RWPE1 (cell line): ENCODE measurements around the gene GAREM1.

Source experiments
- CTCF ChIA-PET: fragments of 350-600 bp; sonication (Branson Sonifier 250); formaldehyde crosslinking; extraction: SDS; loops from one replicate; lab custom pipeline; 2021; lab: Yijun Ruan, JAX
- POLR2A ChIA-PET: fragments of 400-600 bp; formaldehyde crosslinking; extraction: SDS; loops from one replicate; lab custom pipeline; 2020; ENCODE audit warnings: antibody characterized with exemption; ENCODE audit not compliant: low non-redundant PET; lab: Yijun Ruan, JAX
- DNase-seq: peaks from one replicate; pipeline ENCODE4 v3.0.0; 2012; ENCODE audit warnings: low spot score
- H3K27ac ChIP-seq: fragments of 450-650 bp; 2 replicates; pipeline ENCODE4 v1.5.1; 2017
- CTCF ChIP-seq: fragments of 450-650 bp; conservative IDR thresholded peaks from 2 replicates; pipeline ENCODE4 v1.5.1; 2017; ENCODE audit warnings: low read depth, mild to moderate bottlenecking

GAREM1 gene

GRCh38 chr18:32251466-32251865, 219.2 kb downstream of the GAREM1 start:
- no peak for DNase-seq
- TF ChIP-seq CTCF = no peak
- H3K27ac ChIP-seq = no peak overlapping the region
- ChIA-PET CTCF (interaction anchor here (0.6 kb wide), 1 partner anchor 12 kb away, joined by 3 read pairs; no protein-coding TSS in a partner anchor), POLR2A (no interaction called here)

- DNase-seq = no peak
- CTCF ChIA-PET = no interaction called here
- TF ChIP-seq CTCF = no peak
- POLR2A ChIA-PET = no interaction called here
- H3K27ac ChIP-seq = no peak overlapping the region
Observed at GRCh38 chr18:32249147-32249929, 221.3 kb downstream of the GAREM1 start.

DNA sequence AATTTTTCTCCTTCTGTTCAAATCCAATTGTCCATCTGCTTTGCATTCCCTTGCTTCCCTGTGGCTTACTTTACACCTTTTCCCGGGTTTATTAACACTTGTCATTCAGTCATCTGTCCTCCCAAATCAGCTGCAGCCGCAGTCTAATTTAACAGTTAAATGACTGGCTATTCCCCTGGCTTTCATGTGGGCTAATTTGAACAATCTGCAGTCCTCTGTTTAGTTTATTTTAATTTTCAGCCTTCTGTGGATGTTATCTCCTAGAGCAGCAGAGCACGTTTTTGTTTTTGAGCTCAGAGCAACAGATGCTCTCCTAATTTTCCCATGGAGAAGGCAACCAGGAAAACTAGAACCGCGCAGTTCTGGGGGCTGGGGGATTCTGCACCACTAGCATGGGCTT, 225.8 kb downstream of the GAREM1 start:
- POLR2A ChIA-PET = no interaction called here
- TF ChIP-seq CTCF = no peak
- DNase-seq = no peak
- H3K27ac ChIP-seq = no peak overlapping the region
- CTCF ChIA-PET = interaction anchor here (0.6 kb wide), 1 partner anchor 473 kb away, joined by 3 read pairs; no protein-coding TSS in a partner anchor

- TF ChIP-seq CTCF = no peak
- no peak overlapping the region for H3K27ac ChIP-seq
- no peak for DNase-seq
- ChIA-PET CTCF (no interaction called here), POLR2A (no interaction called here)
Observed at GRCh38 chr18:32243358-32243757, 227.3 kb downstream of the GAREM1 start.

GRCh38 chr18:32242395-32242794, 228.3 kb downstream of the GAREM1 start:
- no peak for DNase-seq
- no peak overlapping the region for H3K27ac ChIP-seq
- TF ChIP-seq CTCF = no peak
- ChIA-PET CTCF (no interaction called here), POLR2A (no interaction called here)

DNA sequence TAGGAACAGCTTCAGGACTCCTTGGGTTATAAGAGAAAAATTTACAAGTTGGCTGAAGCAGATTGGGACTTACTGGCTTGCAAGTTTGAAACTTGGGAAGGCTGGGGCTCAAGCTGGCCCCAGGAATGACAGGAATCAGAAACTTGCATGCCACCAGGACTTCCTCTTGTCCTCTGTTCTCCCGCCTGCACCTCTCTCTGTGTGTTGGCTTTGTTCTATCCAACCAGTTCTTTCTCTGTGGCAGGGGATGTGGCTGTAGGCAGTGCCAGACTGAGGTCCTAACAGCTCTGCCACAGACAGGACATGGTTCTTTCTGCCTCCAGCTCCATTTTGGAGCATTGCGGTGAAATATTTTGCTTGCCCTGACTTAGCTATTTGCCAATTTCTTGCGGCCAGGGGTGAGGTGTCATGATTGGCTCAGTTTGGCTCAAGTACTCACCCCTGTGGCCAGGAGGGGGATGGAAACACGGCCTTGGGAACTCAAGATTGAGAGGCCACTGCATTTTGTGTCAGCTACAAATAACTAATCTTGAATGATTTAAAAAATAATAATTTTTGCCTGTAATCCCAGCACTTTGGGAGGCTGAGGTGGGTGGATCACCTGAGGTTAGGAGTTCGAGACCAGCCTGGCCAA, 231.9 kb downstream of the GAREM1 start:
- TF ChIP-seq CTCF = no peak
- H3K27ac ChIP-seq = no peak overlapping the region
- CTCF ChIA-PET = interaction anchor here (0.6 to 0.7 kb wide), 2 partner anchors 13 to 52 kb away, joined by 3 read pairs; no protein-coding TSS in a partner anchor
- no peak for DNase-seq
- POLR2A ChIA-PET = no interaction called here
